G401 (cell line): ENCODE results near the gene OR7C2. TPM values are rescaled to one million over a fixed set of nuclear protein-coding genes. Genes with fewer than 3 reads are reported as not detected.
"Not testable (repeated sequence)": the region's sequence is repeated elsewhere in the genome, so short reads cannot be mapped to it uniquely, and the experiment has no call there.

Source experiments
- DNase-seq: peaks from one replicate; pipeline ENCODE4 v3.0.0-alpha.2; 2015; ENCODE audit warnings: low spot score
- in situ Hi-C: cut with HindIII; loops from 2 replicates; pipeline ENCODE4 v1.10.0; 2016; ENCODE audit warnings: low sequenced_read_pairs, mixed read lengths
- total RNA-seq: library from RNA; depleted of rRNA; stranded (reverse); fragments of >200 nt; shearing (Covaris generic); gene quantifications from 2 replicates; pipeline ENCODE4 v1.2.3, GENCODE V29; 2014; rRNA removed

The OR7C2 gene
- not detected in 2 replicates for total RNA-seq

DNA sequence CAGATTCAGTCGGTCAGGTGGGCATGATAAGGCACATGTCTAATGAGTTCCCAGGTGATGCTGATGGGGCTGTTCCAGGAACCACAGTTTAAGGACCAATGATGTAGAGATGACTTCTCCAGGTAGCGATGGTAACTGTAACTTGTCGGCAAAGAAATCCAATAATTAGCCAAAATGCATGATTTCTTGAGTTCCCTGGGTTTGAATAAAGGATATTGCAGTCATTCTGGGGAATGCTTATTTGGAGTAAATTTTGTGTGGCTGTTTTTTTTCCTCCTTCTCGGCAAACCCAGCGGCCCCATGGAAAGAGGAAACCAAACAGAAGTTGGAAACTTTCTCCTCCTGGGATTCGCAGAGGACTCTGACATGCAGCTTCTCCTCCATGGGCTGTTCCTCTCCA is at the start of gene OR7C2:
OR7C2 (plus strand) TSS at position 301 of the 400 bp plus-strand sequence; CDS start at position 301, 0 bp downstream.
- in situ Hi-C loops = no loop called here
- no peak for DNase-seq

DNA sequence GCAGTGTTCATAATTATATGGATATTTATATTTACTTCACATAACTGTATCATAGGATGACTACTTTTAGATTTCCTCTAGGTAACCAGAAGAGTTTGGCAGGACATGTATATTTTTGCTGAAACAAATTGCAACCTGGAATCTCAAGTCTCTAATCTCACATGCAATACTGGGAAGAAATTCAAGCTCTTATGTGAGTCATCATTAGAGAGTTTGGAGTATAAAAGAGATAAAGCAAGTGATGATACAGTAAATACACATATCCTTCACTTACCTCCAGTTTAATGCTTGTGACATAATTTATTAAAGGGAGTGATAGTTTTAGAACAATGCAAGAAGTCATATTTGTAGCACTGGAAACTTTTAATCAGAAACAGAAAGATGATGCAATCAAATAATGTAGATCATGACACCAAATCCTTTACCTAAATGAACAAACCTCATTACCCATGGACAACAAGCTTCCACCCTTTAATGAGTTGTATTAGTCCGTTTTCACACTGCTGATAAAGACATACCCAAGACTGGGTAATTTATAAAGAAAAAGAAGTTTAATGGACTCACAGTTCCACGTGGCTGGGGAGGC is 39.5 kb upstream of the OR7C2 start:
- in situ Hi-C loops = loop anchor here (5.0 kb wide), 1 partner anchor 56 kb away; no protein-coding TSS in a partner anchor
- DNase-seq = no peak

DNA sequence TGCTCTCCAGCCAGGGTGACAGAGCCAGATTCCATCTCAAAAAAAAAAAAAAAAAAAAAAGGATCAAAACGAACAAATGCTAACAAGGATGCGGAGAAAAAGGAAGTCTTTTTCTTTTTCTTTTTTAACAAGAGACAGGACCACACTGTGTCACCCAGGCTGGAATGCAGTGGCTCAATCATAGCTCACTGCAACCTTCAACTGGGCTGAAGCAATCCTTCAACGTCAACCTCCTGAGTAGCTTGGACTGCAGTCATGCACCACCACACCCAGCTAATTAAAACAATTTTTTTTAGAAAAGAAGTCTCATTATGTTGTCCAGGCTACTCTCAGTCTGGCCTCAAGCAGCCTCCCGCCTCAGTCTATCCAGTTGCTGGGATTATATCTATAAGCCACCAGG is 34.6 kb upstream of the OR7C2 start:
- DNase-seq = no peak
- in situ Hi-C loops = no loop called here

DNA sequence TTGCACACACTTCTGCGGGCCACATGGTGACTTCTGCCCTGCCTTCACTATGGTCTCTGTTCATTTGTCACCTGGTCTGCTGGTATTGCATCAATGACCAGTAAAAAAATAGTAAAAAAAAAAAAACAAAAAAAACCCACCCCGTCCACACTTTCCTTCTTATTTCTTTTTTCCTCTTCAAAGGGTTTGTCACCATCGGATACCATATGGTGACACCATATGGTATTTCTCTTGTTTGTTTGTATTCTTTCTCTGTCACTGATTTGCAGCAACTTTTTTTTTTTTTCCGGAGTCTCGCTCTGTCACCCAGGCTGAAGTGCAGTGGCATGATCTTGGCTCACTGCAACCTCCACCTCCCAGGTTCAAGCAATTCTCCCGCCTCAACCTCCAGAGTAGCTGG is 26.2 kb upstream of the OR7C2 start:
- peak; percentile 56 for DNase-seq
- in situ Hi-C loops = no loop called here

DNA sequence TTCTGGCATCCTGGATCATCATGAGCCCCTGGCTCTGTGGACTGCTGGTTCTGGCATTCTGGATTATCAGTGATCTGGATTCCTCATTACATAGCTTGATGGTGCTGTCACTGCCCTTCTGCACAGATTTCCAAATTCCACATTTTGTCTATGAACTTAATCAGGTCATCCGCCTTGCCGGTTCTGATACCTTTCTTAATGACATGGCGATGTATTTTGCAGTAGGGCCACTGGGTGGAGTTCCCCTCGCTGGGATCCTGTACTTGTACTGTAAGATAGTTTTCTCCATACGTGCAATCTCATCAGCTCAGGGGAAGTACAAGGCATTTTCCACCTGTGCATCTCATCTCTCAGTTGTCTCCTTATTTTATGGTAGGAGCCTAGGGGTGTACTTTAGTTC is 24.4 kb upstream of the OR7C2 start:
- DNase-seq = peak; percentile 1
- in situ Hi-C loops = no loop called here

DNA sequence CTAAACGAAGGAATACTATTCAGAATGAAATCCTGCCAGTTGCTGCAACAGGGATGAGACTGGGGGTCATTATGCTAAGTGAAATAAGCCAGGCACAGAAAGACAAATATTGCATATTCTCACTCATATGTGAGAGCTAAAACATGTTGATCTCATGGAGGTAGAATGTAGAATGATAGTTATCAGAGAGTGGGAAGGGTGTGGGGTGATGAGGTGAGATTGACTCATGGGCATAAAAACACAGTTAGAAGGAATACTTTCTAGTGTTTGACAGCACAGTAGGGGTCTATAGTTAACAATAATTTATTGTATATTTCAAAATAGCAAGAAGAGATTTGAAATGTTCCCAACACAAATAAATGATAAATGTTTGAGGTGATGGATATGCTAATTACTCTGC is 7.8 kb upstream of the OR7C2 start:
- DNase-seq = no peak
- in situ Hi-C loops = no loop called here

DNA sequence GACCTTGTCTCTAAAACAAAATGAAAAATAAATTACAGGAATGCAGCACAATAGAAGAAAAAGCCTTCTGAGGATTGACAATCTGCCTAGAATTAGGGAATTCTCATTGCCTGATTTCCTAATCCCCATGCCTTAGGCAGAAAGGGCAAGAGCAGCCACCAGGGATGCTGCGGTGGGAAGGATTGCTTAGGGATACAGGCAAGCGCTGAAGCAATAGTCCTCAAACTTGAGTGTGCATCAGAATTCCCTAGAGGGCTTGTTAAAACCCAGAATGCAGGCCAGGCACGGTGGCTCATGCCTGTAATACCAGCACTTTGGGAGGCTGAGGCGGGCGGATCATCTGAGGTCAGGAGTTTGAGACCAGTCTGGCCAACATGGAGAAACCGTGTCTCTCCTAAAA is 1.0 kb upstream of the OR7C2 start:
- in situ Hi-C loops = no loop called here
- no peak for DNase-seq

DNA sequence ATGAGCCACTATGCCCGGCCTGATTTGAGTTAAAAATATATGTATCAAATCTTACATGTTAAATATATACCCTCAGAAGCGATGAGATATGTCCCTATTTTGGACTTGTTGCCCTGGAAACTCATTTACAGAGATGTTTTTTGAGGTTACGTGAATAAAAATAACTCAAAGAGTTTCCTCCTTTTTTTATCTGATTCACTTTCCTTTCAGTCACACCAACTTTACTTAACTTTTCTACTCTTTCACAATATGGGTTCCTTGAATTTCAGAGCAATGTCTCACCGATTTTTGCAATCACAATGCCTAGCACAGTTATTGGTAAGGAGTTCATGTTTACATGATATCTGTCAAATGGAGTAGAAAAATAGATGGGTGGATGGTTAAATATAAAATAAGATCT is 2.3 kb downstream of the OR7C2 start:
- in situ Hi-C loops = no loop called here
- no peak for DNase-seq

DNA sequence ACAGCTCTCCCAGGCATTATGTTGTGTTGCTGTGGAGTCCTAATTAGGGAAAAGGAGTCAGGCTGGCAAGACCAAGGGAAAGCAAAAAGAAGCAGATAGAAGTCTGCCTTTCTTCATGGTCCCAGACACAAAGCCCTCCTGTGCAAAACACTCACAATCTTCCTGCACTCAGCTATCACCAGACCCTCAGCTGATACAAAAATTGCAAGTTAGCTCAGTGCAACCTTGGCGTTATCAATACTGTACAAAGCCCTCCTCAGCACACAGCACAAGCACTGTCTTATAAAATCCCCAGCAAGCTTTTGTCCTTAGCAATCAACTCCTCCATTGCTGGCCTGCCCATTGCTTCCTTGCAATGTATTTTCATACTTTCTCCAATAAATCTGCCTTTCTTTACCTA is 3.2 kb downstream of the OR7C2 start:
- no peak for DNase-seq
- in situ Hi-C loops = no loop called here

DNA sequence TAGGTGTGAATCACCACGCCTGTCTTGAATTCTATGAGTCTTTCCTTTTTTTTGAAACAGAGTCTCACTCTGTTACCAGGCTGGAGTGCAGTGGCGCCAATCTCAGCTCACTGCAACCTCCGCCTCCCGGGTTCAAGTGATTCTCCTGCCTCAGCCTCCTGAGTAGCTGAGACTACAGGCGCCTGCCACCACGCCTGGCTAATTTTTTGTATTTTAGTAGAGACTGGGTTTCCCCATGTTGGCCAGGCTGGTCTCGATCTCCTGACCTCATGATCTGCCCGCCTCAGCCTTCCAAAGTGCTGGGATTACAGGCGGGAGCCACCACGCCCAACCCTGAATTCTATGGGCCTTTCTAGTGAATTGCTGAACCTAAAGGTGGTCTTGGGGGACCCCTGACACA is 8.1 kb downstream of the OR7C2 start:
- DNase-seq, in situ Hi-C loops: not testable (repeated sequence)

DNA sequence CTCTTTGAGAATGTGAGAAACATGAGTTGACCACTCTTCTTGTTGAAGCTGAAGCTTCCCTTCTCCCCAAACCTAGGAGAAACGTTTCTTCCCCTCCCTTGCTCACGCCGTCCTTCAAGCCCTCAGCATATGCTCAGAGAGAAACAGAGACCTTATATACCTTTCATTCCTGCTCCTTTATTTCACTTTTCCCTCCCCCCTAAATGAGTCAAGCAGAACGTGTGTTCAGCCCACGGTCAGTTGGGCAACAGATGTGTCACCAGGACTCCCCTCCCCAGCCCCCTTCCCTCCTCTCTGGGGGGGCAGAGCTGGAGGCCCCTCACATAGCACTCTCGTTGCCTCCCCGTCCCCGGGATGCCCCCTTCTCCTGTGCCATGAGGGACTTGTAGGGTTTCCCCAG is 8.6 kb downstream of the OR7C2 start:
- in situ Hi-C loops = no loop called here
- no peak for DNase-seq

DNA sequence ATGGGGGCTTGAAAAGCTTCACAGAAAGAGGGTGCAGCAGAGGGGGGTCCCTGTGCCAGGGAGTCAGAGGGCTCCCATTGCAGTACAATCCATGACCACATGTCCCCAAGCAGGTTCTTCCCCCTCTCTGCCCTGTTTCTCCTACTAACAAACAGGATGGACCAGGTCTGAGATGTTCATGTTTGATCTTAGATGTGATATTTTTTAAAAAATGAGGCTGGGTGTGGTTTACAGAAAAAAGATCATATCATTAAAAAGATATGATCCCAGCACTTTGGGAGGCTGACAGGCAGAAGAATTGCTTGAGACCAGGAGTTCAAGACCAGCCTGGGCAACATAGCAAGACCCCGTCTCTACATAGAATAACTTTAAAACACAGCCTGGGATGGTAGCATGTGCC is 9.1 kb downstream of the OR7C2 start:
- in situ Hi-C loops = no loop called here
- DNase-seq = no peak

DNA sequence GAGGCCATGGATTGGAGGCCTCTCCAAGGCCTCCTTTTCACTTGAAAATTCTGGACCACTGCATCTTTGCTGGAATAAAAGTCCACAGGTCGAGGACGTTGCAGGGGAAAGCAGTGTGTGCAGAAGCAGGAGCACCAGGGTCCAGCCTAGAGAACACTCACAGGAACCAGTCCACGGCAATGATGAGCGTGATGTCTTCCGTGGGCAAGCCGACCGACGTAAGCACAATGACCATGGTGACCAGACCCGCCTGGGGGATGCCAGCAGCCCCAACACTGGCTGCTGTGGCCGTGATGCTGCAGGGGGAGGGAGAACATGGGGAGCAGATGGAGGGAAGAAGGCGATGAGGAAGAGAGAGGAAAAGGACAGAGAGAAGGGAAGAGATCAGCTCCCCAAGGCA is 11.5 kb downstream of the OR7C2 start:
- DNase-seq = no peak
- in situ Hi-C loops = no loop called here

DNA sequence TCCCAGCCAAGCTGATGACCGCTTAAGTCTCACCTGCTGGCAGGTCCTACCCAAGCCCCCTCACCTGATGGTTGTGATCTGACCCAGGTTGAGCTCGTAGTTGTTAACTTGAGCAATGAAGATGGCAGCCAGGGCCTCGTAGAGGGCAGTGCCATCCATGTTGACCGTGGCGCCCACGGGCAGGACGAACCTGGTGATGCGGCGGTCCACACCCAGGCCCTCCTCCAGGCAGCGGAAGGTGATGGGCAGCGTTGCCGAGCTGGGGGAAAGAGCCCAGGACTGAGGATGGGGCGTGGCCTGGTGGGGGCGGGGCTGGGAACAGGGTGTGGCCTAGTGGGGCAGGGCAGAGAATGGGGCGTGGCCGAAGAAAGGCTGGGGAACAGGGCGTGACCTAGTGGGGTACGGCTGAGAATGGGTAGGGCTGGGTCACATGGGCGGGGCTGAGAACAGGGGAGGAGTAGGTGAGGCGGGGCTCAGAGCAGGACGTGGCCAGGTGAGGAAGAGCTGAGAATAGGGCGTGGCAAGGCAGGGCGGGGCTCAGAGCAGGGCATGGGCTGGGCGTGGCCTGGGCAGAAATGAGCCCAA is 12.9 kb downstream of the OR7C2 start:
- DNase-seq = no peak
- in situ Hi-C loops = no loop called here

DNA sequence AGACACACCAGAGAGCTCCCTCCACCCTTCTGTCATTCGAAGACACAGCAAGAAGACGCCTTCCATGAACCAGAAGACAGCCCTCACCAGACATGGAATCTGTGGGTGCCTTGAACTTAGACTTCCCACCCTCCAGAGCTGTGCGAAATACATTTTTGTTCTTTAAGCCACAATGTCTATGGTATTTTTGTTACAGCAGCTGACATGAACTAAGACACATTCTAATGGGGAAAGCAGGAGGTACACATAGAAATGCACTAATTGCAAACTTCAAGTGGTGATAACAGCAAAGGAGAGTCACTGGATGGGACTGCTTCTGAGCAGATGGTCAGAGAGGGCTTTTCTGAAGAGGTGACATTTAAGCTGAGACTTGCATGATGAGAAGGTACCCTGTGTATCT is 16.2 kb downstream of the OR7C2 start:
- in situ Hi-C loops = loop anchor here (5.0 kb wide), 1 partner anchor 55 kb away; no protein-coding TSS in a partner anchor
- no peak for DNase-seq

DNA sequence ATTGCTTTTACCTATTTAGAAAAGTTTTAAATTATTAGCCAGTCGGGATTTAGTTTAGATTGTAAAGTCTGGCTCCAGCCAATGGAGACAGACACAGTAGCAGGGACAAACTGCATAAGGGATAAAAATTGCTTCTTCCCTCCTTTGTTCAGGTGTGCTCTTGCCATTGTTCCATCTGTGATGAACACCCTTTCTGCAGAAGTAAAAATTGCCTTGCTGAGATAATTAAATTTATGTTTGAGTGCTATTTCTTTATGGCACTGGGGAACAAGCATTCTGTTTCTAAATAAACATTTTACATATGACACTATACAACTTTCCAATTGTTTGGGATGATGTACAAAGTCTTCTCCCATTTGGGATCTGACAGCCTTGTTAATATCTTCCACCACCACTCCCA is 18.0 kb downstream of the OR7C2 start:
- in situ Hi-C loops = loop anchor here (5.0 kb wide), 1 partner anchor 57 kb away; no protein-coding TSS in a partner anchor
- DNase-seq = no peak

DNA sequence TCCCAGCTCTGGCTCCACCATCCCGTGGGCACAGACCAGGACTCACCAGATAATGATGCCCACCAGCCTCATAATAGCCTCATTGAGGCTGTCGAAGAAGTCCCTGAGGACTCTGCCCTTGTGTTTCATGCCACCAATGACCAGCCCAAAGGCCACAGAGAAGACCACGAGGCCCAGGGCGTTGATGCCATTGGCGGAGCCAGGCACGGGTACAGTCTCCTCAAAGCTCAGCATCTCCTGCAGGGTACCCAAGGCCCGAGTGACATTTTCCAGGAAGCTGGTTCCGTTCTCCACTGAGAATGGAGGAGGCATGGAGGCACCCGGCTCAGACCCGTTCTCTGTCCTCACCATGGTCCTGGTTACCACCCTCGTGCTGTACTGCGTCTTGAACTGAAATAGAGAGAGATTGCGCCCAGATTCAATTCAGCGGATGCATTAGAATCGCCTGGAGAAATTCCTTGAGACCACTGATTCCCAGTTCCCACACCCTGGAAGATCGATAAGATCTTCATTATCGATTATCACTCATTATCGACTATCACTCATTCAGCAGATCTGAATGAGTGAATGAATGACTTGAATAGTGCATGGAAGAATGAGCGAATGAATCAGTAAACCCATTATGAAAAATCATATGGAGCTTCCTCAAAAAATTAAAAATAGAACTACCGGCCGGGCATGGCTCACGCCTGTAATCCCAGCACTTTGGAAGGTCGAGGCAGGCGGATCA is 20.8 kb downstream of the OR7C2 start:
- no peak for DNase-seq
- in situ Hi-C loops = no loop called here

DNA sequence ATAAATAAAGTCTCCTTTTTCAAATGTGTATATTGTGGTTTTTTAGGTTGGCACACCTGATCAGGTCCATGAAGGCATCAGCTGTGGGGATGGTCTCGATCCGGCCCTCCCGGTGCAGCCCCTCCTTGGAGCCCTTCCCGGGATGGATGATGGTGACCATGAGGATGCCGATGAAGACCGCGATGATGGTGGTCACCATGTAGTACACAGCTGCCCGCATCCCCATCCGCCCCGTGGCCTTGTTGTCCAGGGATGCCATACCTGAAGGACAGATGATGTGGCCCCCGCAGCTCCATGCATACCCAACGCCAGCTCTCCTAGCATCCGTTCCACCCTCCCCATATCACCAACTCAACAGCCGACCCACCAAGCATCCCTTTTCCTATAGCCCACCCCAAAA is 27.0 kb downstream of the OR7C2 start:
- in situ Hi-C loops = no loop called here
- DNase-seq = no peak

DNA sequence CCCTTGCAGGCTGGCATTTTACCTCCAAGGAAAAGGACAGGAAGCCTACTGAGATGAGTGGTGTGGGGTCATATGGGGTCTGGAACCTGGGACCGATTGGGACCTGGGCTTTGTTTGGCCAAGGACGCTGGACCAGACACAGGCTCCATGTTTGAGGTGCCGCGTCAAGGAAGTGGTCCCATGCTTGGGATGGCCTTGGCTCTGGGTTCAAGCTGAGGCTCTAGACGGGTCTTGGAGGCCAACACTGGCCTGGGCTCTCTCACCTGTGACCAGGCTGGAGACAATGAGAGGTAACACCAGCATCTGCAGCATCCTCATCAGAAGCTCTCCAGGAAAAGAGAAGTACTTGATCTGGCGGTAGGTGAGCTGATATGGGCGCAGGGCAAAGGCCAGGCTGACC is 30.2 kb downstream of the OR7C2 start:
- DNase-seq = no peak
- in situ Hi-C loops = no loop called here

DNA sequence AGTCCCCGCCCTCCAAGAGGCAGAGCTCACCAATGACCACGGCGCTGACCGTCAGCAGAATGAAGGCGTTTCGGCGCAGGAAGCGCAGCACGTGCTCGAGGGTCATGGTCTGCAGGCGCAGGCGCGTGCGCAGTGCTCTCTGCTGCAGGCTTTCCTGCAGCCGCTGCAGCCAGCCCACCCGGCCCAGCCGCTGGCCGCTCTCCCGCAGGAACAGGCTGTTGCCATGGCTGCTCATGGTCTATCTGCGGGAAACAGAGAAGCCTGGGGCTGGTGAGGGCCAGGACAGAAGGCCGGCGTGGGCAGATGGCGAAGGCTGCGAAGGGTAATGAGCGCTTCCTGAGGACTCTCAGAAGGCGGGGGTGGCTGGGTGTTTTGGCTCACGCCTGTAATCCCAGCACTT is 31.4 kb downstream of the OR7C2 start:
- peak; percentile 91 for DNase-seq

DNA sequence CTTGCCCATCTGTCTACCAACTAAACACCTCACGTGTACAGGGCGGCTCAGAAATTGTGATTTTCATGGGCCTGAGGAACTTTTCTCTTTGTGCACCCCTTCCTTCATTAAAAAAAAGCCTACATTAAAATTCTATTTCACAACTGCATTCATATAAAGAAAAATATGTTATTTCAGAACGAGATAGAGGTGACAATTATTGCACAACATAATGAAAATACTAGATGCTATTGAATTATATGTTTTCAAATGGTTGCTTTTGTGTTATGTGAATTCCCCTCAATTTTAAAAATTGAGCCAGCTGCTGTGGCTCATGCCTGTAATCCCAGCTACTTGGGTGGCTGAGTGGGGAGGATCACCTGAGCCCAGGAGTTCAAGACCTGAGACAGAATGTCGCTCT is 33.2 kb downstream of the OR7C2 start:
- DNase-seq = no peak
- in situ Hi-C loops = no loop called here

More for the DNA sequence above, 31.4 kb downstream of the OR7C2 start:
- in situ Hi-C loops = no loop called here
